IMR-90 (cell line): Measurements from ENCODE around the gene AUH. TPM values are rescaled to one million over a fixed set of nuclear protein-coding genes. Genes with fewer than 3 reads are reported as not detected.

ENCODE experiments used
- ATAC-seq: fragments of 200-7000 bp; cut with Tn5 transposase; 2 replicates; pipeline ENCODE4 v1.9.1; 2020; ENCODE audit warnings: low read depth, mild to moderate bottlenecking, moderate library complexity
- BruUV-seq: library from RNA; stranded (reverse); fragments of 400-500 nt; replicated peaks from 2 replicates; lab custom pipeline; 2021; lab: Mats Ljungman, UMichigan
- CTCF ChIA-PET: fragments of 300-600 bp; formaldehyde crosslinking; extraction: SDS; loops from one replicate; lab custom pipeline; 2021; ENCODE audit warnings: antibody characterized with exemption; lab: Yijun Ruan, JAX
- POLR2A ChIA-PET: fragments of 300-600 bp; sonication (Branson Sonifier 250); formaldehyde crosslinking; loops from one replicate; lab custom pipeline; 2022; ENCODE audit warnings: antibody characterized with exemption; ENCODE audit not compliant: unreplicated experiment; lab: Charles Lee
- DNase-seq: peaks from one replicate; pipeline ENCODE4 v3.0.0; 2013
- H2AFZ ChIP-seq: replicated peaks from 2 replicates; pipeline ENCODE3; 2013; ENCODE audit warnings: low read length, mild to moderate bottlenecking; ENCODE audit not compliant: poor library complexity
- H2AK5ac ChIP-seq: 2 replicates; pipeline ENCODE4 v1.6.1; 2013; ENCODE audit warnings: low read depth, low read length, inconsistent platforms
- H2AK9ac ChIP-seq: replicated peaks from 2 replicates; pipeline ENCODE3; 2013; ENCODE audit warnings: mild to moderate bottlenecking, low read depth, low read length, moderate library complexity; ENCODE audit not compliant: poor library complexity
- H2BK120ac ChIP-seq: 2 replicates; pipeline ENCODE4 v1.6.1; 2013; ENCODE audit warnings: low read depth, low read length, inconsistent platforms
- H2BK15ac ChIP-seq: 3 replicates; pipeline ENCODE4 v1.6.1; 2013; ENCODE audit warnings: low read depth, low read length, inconsistent platforms
- H2BK20ac ChIP-seq: 2 replicates; pipeline ENCODE4 v1.6.1; 2013; ENCODE audit warnings: low read depth, mild to moderate bottlenecking, inconsistent platforms, low read length, moderate library complexity
- H2BK5ac ChIP-seq: 2 replicates; pipeline ENCODE4 v1.6.1; 2013; ENCODE audit warnings: mild to moderate bottlenecking, low read depth, low read length, inconsistent platforms; ENCODE audit not compliant: poor library complexity, severe bottlenecking
- H3K14ac ChIP-seq: replicated peaks from 2 replicates; pipeline ENCODE4 v1.6.1; 2013; ENCODE audit warnings: low read depth, low read length, inconsistent platforms
- H3K18ac ChIP-seq: 2 replicates; pipeline ENCODE4 v1.6.1; 2013; ENCODE audit warnings: low read depth, low read length, control low read depth
- H3K23ac ChIP-seq: 2 replicates; pipeline ENCODE4 v1.6.1; 2013; ENCODE audit warnings: low read depth, low read length, inconsistent platforms
- H3K27ac ChIP-seq: 2 replicates; pipeline ENCODE4 v1.5.1; 2013; ENCODE audit warnings: mild to moderate bottlenecking, control low read depth, low read length; ENCODE audit not compliant: insufficient read depth
- H3K27me3 ChIP-seq: 2 replicates; pipeline ENCODE4 v1.6.1; 2013; ENCODE audit warnings: low read length; ENCODE audit not compliant: control insufficient read depth, insufficient read depth
- H3K36me3 ChIP-seq: 2 replicates; pipeline ENCODE4 v1.6.1; 2013; ENCODE audit warnings: low read length, mixed read lengths; ENCODE audit not compliant: control insufficient read depth, insufficient read depth
- H3K4ac ChIP-seq: 2 replicates; pipeline ENCODE4 v1.6.1; 2013; ENCODE audit warnings: low read depth, low read length, inconsistent platforms
- H3K4me1 ChIP-seq: 2 replicates; pipeline ENCODE4 v1.6.1; 2013; ENCODE audit warnings: low read length, mixed read lengths; ENCODE audit not compliant: control insufficient read depth, insufficient read depth
- H3K4me2 ChIP-seq: 2 replicates; pipeline ENCODE4 v1.6.1; 2013; ENCODE audit warnings: low read depth, mild to moderate bottlenecking, control low read depth, low read length, moderate library complexity
- H3K4me3 ChIP-seq: 2 replicates; pipeline ENCODE4 v1.5.1; 2013; ENCODE audit warnings: low read depth, mild to moderate bottlenecking, control low read depth, low read length, moderate library complexity; ENCODE audit not compliant: insufficient read depth
- H3K56ac ChIP-seq: 2 replicates; pipeline ENCODE4 v1.6.1; 2013; ENCODE audit warnings: low read length, inconsistent platforms; ENCODE audit not compliant: insufficient read depth; ENCODE audit errors: extremely low read depth
- H3K79me1 ChIP-seq, 2 experiments: 2 replicates each; pipeline ENCODE4 v1.6.1; 2013; ENCODE audit warnings: low read length in 2 of 2, inconsistent platforms in 1 of 2, low read depth in 1 of 2
- H3K9ac ChIP-seq: 2 replicates; pipeline ENCODE4 v1.6.1; 2013; ENCODE audit warnings: low read depth, low read length, control low read depth
- H3K9me1 ChIP-seq: 2 replicates; pipeline ENCODE4 v1.6.1; 2013; ENCODE audit warnings: low read length, inconsistent platforms; ENCODE audit not compliant: insufficient read depth
- H3K9me3 ChIP-seq: 2 replicates; pipeline ENCODE4 v1.6.1; 2013; ENCODE audit warnings: low read length; ENCODE audit not compliant: control insufficient read depth, insufficient read depth
- H4K20me1 ChIP-seq: 2 replicates; pipeline ENCODE4 v1.6.1; 2013; ENCODE audit warnings: low read length, inconsistent platforms; ENCODE audit not compliant: insufficient read depth
- H4K5ac ChIP-seq: 2 replicates; pipeline ENCODE4 v1.6.1; 2013; ENCODE audit warnings: mild to moderate bottlenecking, low read depth, low read length, control low read depth
- H4K8ac ChIP-seq, 2 experiments: 2 replicates each; pipeline ENCODE4 v1.6.1; 2013; ENCODE audit warnings: low read depth in 2 of 2, low read length in 2 of 2, control low read depth in 1 of 2, inconsistent platforms in 1 of 2
- H4K91ac ChIP-seq: 2 replicates; pipeline ENCODE4 v1.6.1; 2013; ENCODE audit warnings: low read depth, low read length, inconsistent platforms; ENCODE audit not compliant: insufficient read depth
- CTCF ChIP-seq: conservative IDR thresholded peaks from 2 replicates; pipeline ENCODE4 v1.5.1; 2012; ENCODE audit warnings: mild to moderate bottlenecking, low read depth, low read length, improper control_type of control experiment
- ELK1 ChIP-seq: fragments of 150-350 bp; IDR thresholded peaks from 2 replicates; pipeline ENCODE4 v1.6.1; 2016; ENCODE audit warnings: low read depth, mild to moderate bottlenecking, low read length, moderate library complexity, borderline replicate concordance
- FOS ChIP-seq: fragments of 150-350 bp; IDR thresholded peaks from 2 replicates; pipeline ENCODE4 v1.6.1; 2016; ENCODE audit warnings: low read depth, low read length
- MAFK ChIP-seq: IDR thresholded peaks from 2 replicates; pipeline ENCODE4 v1.6.1; 2012; ENCODE audit warnings: low read depth, low read length, improper control_type of control experiment
- MAZ ChIP-seq: IDR thresholded peaks from 2 replicates; pipeline ENCODE4 v1.6.1; 2012; ENCODE audit warnings: low read depth, mild to moderate bottlenecking, low read length, improper control_type of control experiment, moderate library complexity, borderline replicate concordance
- MXI1 ChIP-seq: IDR thresholded peaks from 2 replicates; pipeline ENCODE4 v1.6.1; 2012; ENCODE audit warnings: low read depth, mild to moderate bottlenecking, low read length, moderate library complexity, borderline replicate concordance
- POLR2A ChIP-seq: IDR thresholded peaks from 2 replicates; pipeline ENCODE4 v1.6.1; 2012; ENCODE audit warnings: mild to moderate bottlenecking, low read depth, low read length
- RAD21 ChIP-seq: IDR thresholded peaks from 2 replicates; pipeline ENCODE4 v1.6.1; 2012; ENCODE audit warnings: low read length, improper control_type of control experiment
- WGBS, 2 experiments: methylation state at CpG; one replicate each; pipeline versions ENCODE4 v1.1.5 to v1.1.7; 2013; ENCODE audit warnings: missing lambda C conversion rate in 2 of 2; ENCODE audit not compliant: insufficient read length in 1 of 2; ENCODE audit errors: extremely low coverage in 2 of 2; 5-methylcytosine and 5-hydroxymethylcytosine counted together
- dilution Hi-C: fragments of 300-500 bp; cut with HindIII; formaldehyde crosslinking; loops from one replicate; pipeline ENCODE4 v1.14.3; 2018; ENCODE audit warnings: low sequenced_read_pairs; ENCODE audit not compliant: unreplicated experiment
- in situ Hi-C: fragments of 300-500 bp; cut with MboI; formaldehyde crosslinking; loops from 3 replicates; pipeline ENCODE4 v1.14.3; 2019; ENCODE audit warnings: low sequenced_read_pairs, inconsistent platforms, mixed read lengths
- intact Hi-C: fragments of 100-400 bp; cut with micrococcal nuclease; formaldehyde crosslinking; loops from 2 replicates; pipeline ENCODE4 v1.10.0; 2022
- polyA plus RNA-seq, 3 experiments: library from polyadenylated mRNA; depleted of rRNA; stranded (reverse); fragments of >200 nt; gene quantifications; 2 replicates each; pipeline ENCODE4 v1.2.3, GENCODE V29; 2012; ENCODE audit warnings: low replicate concordance in 1 of 3
- total RNA-seq: library from RNA; depleted of rRNA; stranded (reverse); fragments of >200 nt; gene quantifications from 2 replicates; pipeline ENCODE4 v1.2.3, GENCODE V29; 2012

AUH gene
- total and polyA plus RNA-seq, 2 of the 4 experiments (the other 2 are of a cell fraction) = 5.9 to 8.1 TPM

- H3K27me3 ChIP-seq = no peaks in the 10 kb centered on the region
- no peak overlapping the region for H2BK20ac ChIP-seq
- no peak for ATAC-seq
- no peak overlapping the region for H4K5ac ChIP-seq
- CTCF ChIA-PET = no interaction called here
- no peak overlapping the region for H2BK5ac ChIP-seq
- H4K20me1 ChIP-seq = no peaks in the 10 kb centered on the region
- H2AFZ ChIP-seq = no peak overlapping the region
- no peak overlapping the region for H3K4ac ChIP-seq
- H3K9me3 ChIP-seq = no peaks in the 10 kb centered on the region
- TF ChIP-seq MAZ = no peak
- TF ChIP-seq CTCF = no peak
- no peak for TF ChIP-seq RAD21
- TF ChIP-seq POLR2A = no peak
- no peak for TF ChIP-seq MAFK
- no peak for TF ChIP-seq MXI1
- TF ChIP-seq ELK1 = no peak
- no peak for TF ChIP-seq FOS
- in situ Hi-C loops = no loop called here
- no peak overlapping the region for H2AK5ac ChIP-seq
- POLR2A ChIA-PET = no interaction called here
- H3K9me1 ChIP-seq = peaks cover 6% of the 10 kb centered on the region
- dilution Hi-C loops = no loop called here
- no peak overlapping the region for H4K91ac ChIP-seq
- BruUV-seq = no TSS peak
- H2BK120ac ChIP-seq = no peak overlapping the region
- H3K27ac ChIP-seq = no peak overlapping the region
- no peak overlapping the region for H2AK9ac ChIP-seq
- no peak overlapping the region for H3K23ac ChIP-seq
- H3K56ac ChIP-seq = no peak overlapping the region
- no peak overlapping the region for H2BK15ac ChIP-seq
- H3K14ac ChIP-seq = no peak overlapping the region
- H3K9ac ChIP-seq = no peak overlapping the region
- peaks cover 0 to 9% of the 10 kb centered on the region in 2 experiments; a peak in 1 of 4 replicates for H3K79me1 ChIP-seq
- H3K18ac ChIP-seq = no peak overlapping the region
- intact Hi-C loops = no loop called here
- no peak overlapping the region for H3K4me3 ChIP-seq
- H3K4me1 ChIP-seq = peaks cover 2% of the 10 kb centered on the region
- WGBS, 2 experiments = no CpG with 5 or more reads among the region's 3 CpGs
- DNase-seq = no peak
- H3K36me3 ChIP-seq = no peaks in the 10 kb centered on the region
- H3K4me2 ChIP-seq = no peak overlapping the region
- no peak overlapping the region for H4K8ac ChIP-seq
Measured at GRCh38 chr9:91258451-91258850, 103.3 kb downstream of the AUH start.
